Left lung (tissue), 10 donors: ENCODE data around the gene GPR15. TPM values are rescaled to one million over a fixed set of nuclear protein-coding genes. Genes with fewer than 3 reads are reported as not detected.

Experiments
- ATAC-seq: fragments of 200-7000 bp; cut with Tn5 transposase; one replicate; pipeline ENCODE4 v1.9.1; 2020; ENCODE audit warnings: moderate library complexity
- DNase-seq, 4 donors: peaks; one replicate each; pipeline ENCODE4 v3.0.0-alpha.2; 2013 to 2020
- H3K27ac ChIP-seq, 2 donors: fragments of 200-600 bp; sonication (generic) in 1 of 2; one replicate each; pipeline versions ENCODE4 v1.5.0 to v1.8.0; 2020 to 2021
- H3K27me3 ChIP-seq, 2 donors: fragments of 200-600 bp; sonication (generic) in 1 of 2; one replicate each; pipeline versions ENCODE4 v1.5.0 to v1.8.0; 2020 to 2021
- H3K36me3 ChIP-seq, 2 donors: fragments of 200-600 bp; sonication (generic) in 1 of 2; one replicate each; pipeline versions ENCODE4 v1.5.0 to v1.8.0; 2020 to 2021
- H3K4me1 ChIP-seq, 2 donors: fragments of 200-600 bp; one replicate each; pipeline ENCODE4 v1.8.0; 2021
- H3K4me3 ChIP-seq, 2 donors: fragments of 200-600 bp; sonication (generic) in 1 of 2; one replicate each; pipeline versions ENCODE4 v1.5.0 to v1.8.0; 2020 to 2021; ENCODE audit warnings: mild to moderate bottlenecking in 1 of 2
- H3K9me3 ChIP-seq, 2 donors: fragments of 200-600 bp; sonication (generic) in 1 of 2; one replicate each; pipeline versions ENCODE4 v1.5.0 to v1.8.0; 2020 to 2021
- CTCF ChIP-seq, 2 donors: fragments of 200-600 bp; sonication (generic) in 1 of 2; IDR thresholded peaks; one replicate each; pipeline versions ENCODE4 v1.5.0 to v1.8.0; 2021; ENCODE audit warnings: antibody characterized with exemption in 2 of 2
- intact Hi-C, 2 donors: fragments of 100-400 bp; cut with DNase I; formaldehyde crosslinking; loops; one replicate each; pipeline versions ENCODE4 v1.11.2 to v1.14.2; 2022
- polyA plus RNA-seq, 6 donors: library from polyadenylated mRNA; unstranded; fragments of 120-200 nt; gene quantifications; one replicate each; pipeline ENCODE4 v1.2.1, GENCODE V29; 2013; ENCODE audit not compliant: insufficient read length in 6 of 6
- total RNA-seq, 2 donors: library from RNA; stranded (reverse); fragmentation: NEBNext Ultra II Directional; extraction: Animal tissue kit (Norgen Biotek cat#: 25700); gene quantifications; one replicate each; pipeline ENCODE4 v1.2.1, GENCODE V29; 2021
- donor health status: DM: no; HTN: yes; CAD: no.
- donor health status: DM: no; HTN: no; CAD: no.

The GPR15 gene
- total and polyA plus RNA-seq, 8 donors: 0.58 TPM; not detected in 7

DNA sequence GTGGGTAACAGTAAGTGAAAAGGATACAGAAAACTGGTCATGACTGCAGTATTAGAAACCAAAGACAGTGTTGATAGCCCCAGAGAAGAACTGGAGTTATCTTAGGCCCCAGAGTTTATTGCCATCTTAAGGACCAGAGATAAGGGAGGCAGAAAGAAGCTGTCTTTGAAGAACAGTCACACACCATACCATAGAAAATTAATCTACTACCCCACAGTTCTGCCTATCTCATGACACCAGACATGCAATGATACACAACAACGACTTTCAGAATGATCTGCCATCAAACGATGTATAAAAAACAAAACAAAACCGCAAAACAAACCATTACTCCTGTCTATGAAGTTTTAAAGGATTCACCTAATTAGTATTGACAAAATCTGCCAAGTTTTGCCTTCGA, 52.0 kb downstream of the GPR15 start:
- ATAC-seq (no peak), DNase-seq (no peak)
- Histone ChIP-seq H3K36me3 (peaks cover 0 to 52% of the 10 kb centered on the region in 2 donors), H3K4me3 (no peak overlapping the region), H3K4me1 (peaks cover 0 to 4% of the 10 kb centered on the region in 2 donors), H3K9me3 (no peaks in the 10 kb centered on the region), H3K27me3 (no peaks in the 10 kb centered on the region), H3K27ac (no peak overlapping the region)
- no peak for TF ChIP-seq CTCF (IDR thresholded peaks at IDR 0.05)
- intact Hi-C loops: no loop called here

Other genes with a start within 250 kb of the GPR15 start
- not detected for gene OR5H2, start 249.5 kb upstream of the GPR15 start, total RNA-seq
- gene OR5H2, start 249.5 kb upstream of the GPR15 start, polyA plus RNA-seq: not detected
- gene OR5K4, start 178.1 kb upstream of the GPR15 start, total RNA-seq: not detected
- not detected for gene OR5K4, start 178.1 kb upstream of the GPR15 start, polyA plus RNA-seq
- not detected for gene OR5K3, start 141.3 kb upstream of the GPR15 start, total RNA-seq
- not detected for gene OR5K3, start 141.3 kb upstream of the GPR15 start, polyA plus RNA-seq
- not detected for gene OR5K1, start 68.8 kb upstream of the GPR15 start, total RNA-seq
- gene OR5K1, start 68.8 kb upstream of the GPR15 start, polyA plus RNA-seq: under 1 TPM in 1 of 6 donors, not detected in 5; 0.12 TPM
- gene OR5K2, start 34.3 kb upstream of the GPR15 start, total RNA-seq: not detected
- gene OR5K2, start 34.3 kb upstream of the GPR15 start, polyA plus RNA-seq: under 1 TPM; 0.17 to 0.97 (median 0.46) TPM
- gene CLDND1, start 9.1 kb upstream of the GPR15 start, total RNA-seq: 10 to 100 TPM; 74.8 to 83.7 TPM
- gene CLDND1, start 9.1 kb upstream of the GPR15 start, polyA plus RNA-seq: 100 to 1,000 TPM; 124 to 187 (median 139) TPM
- gene CPOX, start 61.6 kb downstream of the GPR15 start, total RNA-seq: 10 to 100 TPM; 15.0 to 21.3 TPM
- 10 to 100 TPM; 24.3 to 33.6 (median 29.9) TPM for gene CPOX, start 61.6 kb downstream of the GPR15 start, polyA plus RNA-seq
- 10 to 100 TPM; 10.9 to 30.8 TPM for gene ST3GAL6, start 231.4 kb downstream of the GPR15 start, total RNA-seq
- 10 to 100 TPM; 13.8 to 23.0 (median 18.8) TPM for gene ST3GAL6, start 231.4 kb downstream of the GPR15 start, polyA plus RNA-seq